Keratinocyte (primary cell): ENCODE data around the gene CSNK1D. TPM values are rescaled to one million over a fixed set of nuclear protein-coding genes. Genes with fewer than 3 reads are reported as not detected.

ENCODE experiments used
- DNase-seq: peaks from one replicate; pipeline ENCODE4 v3.0.0-alpha.2; 2011; ENCODE audit warnings: low read depth, missing footprints, low spot score
- FAIRE-seq: peaks from 2 replicates; lab custom pipeline; 2011; peaks lifted over from hg19 to GRCh38; lab: Jason Lieb, UNC
- H2AFZ ChIP-seq: 2 replicates; pipeline ENCODE4 v1.6.0; 2012; ENCODE audit warnings: low read length, control low read depth, inconsistent platforms; ENCODE audit not compliant: control insufficient read depth
- H3K27ac ChIP-seq: 2 replicates; pipeline ENCODE4 v1.5.1; 2011; ENCODE audit warnings: low read length; ENCODE audit not compliant: control insufficient read depth, insufficient read depth
- H3K27me3 ChIP-seq: 3 replicates; pipeline ENCODE4 v1.6.0; 2011; ENCODE audit warnings: low read length; ENCODE audit not compliant: control insufficient read depth, insufficient read depth; ENCODE audit errors: extremely low read depth
- H3K36me3 ChIP-seq, 2 experiments: 2 replicates in 1 of 2; 3 replicates in 1 of 2; pipeline ENCODE4 v1.5.1; 2011; ENCODE audit warnings: low read length in 2 of 2, mild to moderate bottlenecking in 1 of 2; ENCODE audit not compliant: control insufficient read depth in 2 of 2, insufficient read depth in 2 of 2; ENCODE audit errors: extremely low read depth in 1 of 2
- H3K4me1 ChIP-seq: 3 replicates; pipeline ENCODE4 v1.5.1; 2011; ENCODE audit warnings: low read length; ENCODE audit not compliant: control insufficient read depth, insufficient read depth; ENCODE audit errors: extremely low read depth
- H3K4me2 ChIP-seq: 3 replicates; pipeline ENCODE4 v1.6.0; 2011; ENCODE audit warnings: low read depth, low read length; ENCODE audit not compliant: control insufficient read depth, insufficient read depth; ENCODE audit errors: extremely low read depth
- H3K4me3 ChIP-seq, 3 experiments: fragments of 200-600 bp in 1 of 3; sonication (generic) in 1 of 3; 2 replicates in 2 of 3; 3 replicates in 1 of 3; pipeline ENCODE4 v1.5.1; 2011 to 2016; ENCODE audit warnings: low read length in 3 of 3, mild to moderate bottlenecking in 3 of 3, control low read depth in 2 of 3, inconsistent platforms in 1 of 3, low read depth in 1 of 3, mixed read lengths in 1 of 3, mixed run types in 1 of 3, moderate library complexity in 1 of 3; ENCODE audit not compliant: control insufficient read depth in 2 of 3, insufficient read depth in 2 of 3; ENCODE audit errors: extremely low read depth in 1 of 3
- H3K79me2 ChIP-seq: 2 replicates; pipeline ENCODE4 v1.6.0; 2012; ENCODE audit warnings: low read length; ENCODE audit not compliant: control insufficient read depth, insufficient read depth
- H3K9ac ChIP-seq: 3 replicates; pipeline ENCODE4 v1.6.0; 2011; ENCODE audit warnings: low read length; ENCODE audit not compliant: control insufficient read depth, insufficient read depth; ENCODE audit errors: extremely low read depth
- H3K9me1 ChIP-seq: 3 replicates; pipeline ENCODE4 v1.6.0; 2011; ENCODE audit warnings: low read length; ENCODE audit not compliant: control insufficient read depth, insufficient read depth; ENCODE audit errors: extremely low read depth
- H3K9me3 ChIP-seq: 2 replicates; pipeline ENCODE4 v1.5.1; 2012; ENCODE audit warnings: low read depth, low read length; ENCODE audit not compliant: control insufficient read depth
- H4K20me1 ChIP-seq: 3 replicates; pipeline ENCODE4 v1.6.0; 2011; ENCODE audit warnings: low read length; ENCODE audit not compliant: control insufficient read depth, insufficient read depth; ENCODE audit errors: extremely low read depth
- CTCF ChIP-seq, 3 experiments: IDR thresholded peaks in 1 of 3; conservative IDR thresholded peaks in 1 of 3; optimal IDR thresholded peaks in 1 of 3; 2 replicates in 2 of 3; 3 replicates in 1 of 3; pipeline versions ENCODE3 to v1.5.1; 2011; ENCODE audit warnings: low read length in 3 of 3, mild to moderate bottlenecking in 3 of 3, moderate library complexity in 2 of 3, control low read depth in 1 of 3, inconsistent platforms in 1 of 3; ENCODE audit not compliant: insufficient read depth in 2 of 3; ENCODE audit errors: extremely low read depth in 1 of 3
- EZH2 ChIP-seq: IDR thresholded peaks from one replicate; pipeline ENCODE4 v1.6.1; 2012; ENCODE audit warnings: inconsistent platforms, mild to moderate bottlenecking, low read length, moderate library complexity
- dilution Hi-C: fragments of 300-500 bp; cut with MboI; formaldehyde crosslinking; loops from one replicate; pipeline ENCODE4 v1.7.0; 2020; ENCODE audit warnings: low sequenced_read_pairs; ENCODE audit not compliant: extremely low pct_ligation_motif_present
- polyA plus RNA-seq, 5 experiments: library from polyadenylated mRNA; depleted of rRNA in 3 of 5; stranded (reverse) in 3 of 5; stranded (forward) in 1 of 5; unstranded in 1 of 5; fragments of >200 nt; gene quantifications; 1 replicate in 1 of 5; 2 replicates in 3 of 5; 3 replicates in 1 of 5; pipeline versions ENCODE4 v1.2.1 to v1.2.3, GENCODE V29; 2011 to 2012; ENCODE audit warnings: missing spikeins in 2 of 5, low read depth in 1 of 5, low replicate concordance in 1 of 5

CSNK1D gene
- polyA plus RNA-seq, 1 donor (not counting 4 experiments of a cell fraction or from before 2014, with no cell fraction given): 86.0 TPM

- Histone ChIP-seq H3K9me3 (no peaks in the 10 kb centered on the region), H4K20me1 (peaks cover 26% of the 10 kb centered on the region), H3K4me3 (no peak overlapping the region), H2AFZ (no peak overlapping the region), H3K79me2 (peaks cover 56% of the 10 kb centered on the region), H3K36me3 (peaks cover 60 to 64% of the 10 kb centered on the region in 2 experiments), H3K4me1 (peaks cover 24% of the 10 kb centered on the region), H3K27ac (no peak overlapping the region), H3K9me1 (peaks cover 5% of the 10 kb centered on the region), H3K27me3 (no peaks in the 10 kb centered on the region), H3K9ac (no peak overlapping the region), H3K4me2 (no peak overlapping the region)
- dilution Hi-C loops: no loop called here
- DNase-seq: no peak
- FAIRE-seq: no peak
- TF ChIP-seq CTCF (optimal IDR thresholded peaks at IDR 0.05 in 1 of 3, IDR thresholded peaks at IDR 0.05 in 1 of 3, conservative IDR thresholded peaks at IDR 0.05 in 1 of 3; ENCODE audit: extremely low read depth in 1 of 3, insufficient read depth in 2 of 3, low read length in 3 of 3) (no peak), EZH2 (no peak)
These were observed 22.5 kb downstream of the CSNK1D start for GRCh38 chr17:82250868-82251500.

GRCh38 chr17:82249896-82250581 lies 23.5 kb downstream of the CSNK1D start:
- no peaks in the 10 kb centered on the region for H3K27me3 ChIP-seq
- dilution Hi-C loops: no loop called here
- H3K79me2 ChIP-seq: peaks cover 57% of the 10 kb centered on the region
- no peak for FAIRE-seq
- peaks cover 29% of the 10 kb centered on the region for H4K20me1 ChIP-seq
- no peaks in the 10 kb centered on the region for H3K9me3 ChIP-seq
- H3K36me3 ChIP-seq: peaks cover 61 to 68% of the 10 kb centered on the region in 2 experiments
- no peak overlapping the region for H3K4me2 ChIP-seq
- no peak overlapping the region for H2AFZ ChIP-seq
- peaks cover 30% of the 10 kb centered on the region for H3K4me1 ChIP-seq
- H3K9me1 ChIP-seq: peaks cover 6% of the 10 kb centered on the region
- no peak overlapping the region for H3K4me3 ChIP-seq
- no peak overlapping the region for H3K9ac ChIP-seq
- TF ChIP-seq EZH2 (no peak), CTCF (optimal IDR thresholded peaks at IDR 0.05 in 1 of 3, IDR thresholded peaks at IDR 0.05 in 1 of 3, conservative IDR thresholded peaks at IDR 0.05 in 1 of 3; ENCODE audit: extremely low read depth in 1 of 3, insufficient read depth in 2 of 3, low read length in 3 of 3) (no peak)
- DNase-seq: no peak
- no peak overlapping the region for H3K27ac ChIP-seq
